Measurements from ENCODE around the gene ELP6.

ELP6 gene

DNA sequence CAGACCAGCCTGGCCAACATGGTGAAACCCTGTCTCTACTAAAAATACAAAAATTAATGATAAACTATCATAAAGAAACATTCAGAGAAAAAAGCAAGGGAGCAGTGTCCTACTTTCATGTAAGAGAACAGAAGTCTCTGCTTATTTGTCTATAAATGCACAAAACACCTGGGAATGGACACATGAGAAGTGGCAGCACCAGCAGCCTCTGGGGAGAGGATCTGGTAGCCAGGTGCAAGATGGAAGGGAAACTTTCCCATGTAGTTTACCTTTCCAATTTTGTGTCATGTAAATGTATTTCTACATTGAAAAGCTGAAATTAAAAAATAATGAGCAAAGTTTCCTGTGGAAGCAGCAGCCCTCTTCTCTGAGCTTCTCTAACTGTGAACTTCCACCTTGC, 56.5 kb downstream of the ELP6 start:
- DNase-seq, result no peak

DNA sequence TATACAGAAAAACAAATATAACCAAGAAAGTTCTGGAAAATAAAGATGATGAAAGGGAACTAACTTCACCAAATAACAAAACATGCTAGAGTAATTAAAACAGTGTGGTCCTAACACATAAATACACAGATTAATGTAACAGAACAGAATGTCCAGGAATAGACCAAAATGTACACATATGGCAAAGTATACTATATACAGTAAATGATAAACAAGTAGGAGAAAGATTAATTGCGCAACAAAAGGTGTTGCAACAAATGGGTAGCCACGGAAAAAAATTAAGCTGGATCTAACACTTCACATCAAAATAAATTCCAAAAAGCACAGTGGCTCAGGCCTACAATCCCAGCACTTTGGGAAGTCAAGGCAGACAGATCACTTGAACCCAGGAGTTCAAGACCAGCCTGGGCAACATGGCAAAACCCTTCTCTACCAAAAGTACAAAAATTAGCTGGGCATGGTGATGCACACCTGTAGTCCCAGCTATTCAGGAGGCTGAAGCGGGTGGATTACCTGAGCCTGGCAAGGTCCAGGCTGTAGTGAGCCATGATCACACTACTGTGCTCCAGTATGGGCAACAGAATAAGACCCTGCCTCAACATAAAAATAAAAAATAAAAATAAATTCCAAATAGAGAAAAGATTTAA, 57.6 kb downstream of the ELP6 start:
- no peak for DNase-seq

DNA sequence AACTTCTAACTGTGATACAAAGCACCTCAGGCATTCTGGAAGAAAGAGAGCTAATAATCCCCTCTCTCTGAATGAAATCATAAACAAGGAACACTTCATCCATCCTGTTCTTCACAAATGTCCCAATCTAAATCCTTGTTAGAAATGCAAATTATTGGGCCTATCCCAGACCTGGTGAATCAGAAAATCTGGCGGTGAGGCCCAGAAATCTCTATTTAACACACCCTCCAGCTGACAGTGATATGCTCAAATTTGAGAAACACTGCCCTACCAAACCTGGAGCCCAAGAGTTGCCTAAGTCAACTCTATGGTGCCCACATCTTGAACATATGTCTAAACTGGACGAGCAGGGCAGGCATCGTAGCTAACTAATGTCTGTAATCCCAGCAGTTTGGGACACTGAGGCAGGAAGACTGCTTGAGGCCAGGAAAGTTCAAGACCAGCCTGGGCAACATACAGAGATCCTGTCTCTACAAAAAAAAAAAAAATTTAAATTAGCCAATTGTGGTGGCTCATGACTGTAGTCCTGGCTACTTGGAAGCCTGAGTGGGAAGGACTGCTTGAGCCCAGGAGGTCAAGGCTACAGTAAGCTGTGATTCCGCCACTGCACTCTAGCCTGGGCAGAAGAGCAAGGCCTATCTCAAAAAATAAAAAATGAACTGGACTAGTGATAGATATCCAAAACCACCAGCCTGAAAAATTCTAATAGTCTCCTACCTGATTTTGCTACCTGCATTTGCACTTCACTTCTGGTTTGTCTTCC, 60.9 kb downstream of the ELP6 start:
- no peak for DNase-seq

Data from activated T-cell treated with anti-CD3 and anti-CD28 coated beads, Interleukin-2, amount 50 U/mL, for 48 hours (primary cell).